Retina (tissue), 1 donor: Measurements from ENCODE around the gene TMEM14C.

Source experiments
- DNase-seq: peaks from one replicate; pipeline ENCODE4 v3.0.0-alpha.2; 2016

Gene TMEM14C

DNA sequence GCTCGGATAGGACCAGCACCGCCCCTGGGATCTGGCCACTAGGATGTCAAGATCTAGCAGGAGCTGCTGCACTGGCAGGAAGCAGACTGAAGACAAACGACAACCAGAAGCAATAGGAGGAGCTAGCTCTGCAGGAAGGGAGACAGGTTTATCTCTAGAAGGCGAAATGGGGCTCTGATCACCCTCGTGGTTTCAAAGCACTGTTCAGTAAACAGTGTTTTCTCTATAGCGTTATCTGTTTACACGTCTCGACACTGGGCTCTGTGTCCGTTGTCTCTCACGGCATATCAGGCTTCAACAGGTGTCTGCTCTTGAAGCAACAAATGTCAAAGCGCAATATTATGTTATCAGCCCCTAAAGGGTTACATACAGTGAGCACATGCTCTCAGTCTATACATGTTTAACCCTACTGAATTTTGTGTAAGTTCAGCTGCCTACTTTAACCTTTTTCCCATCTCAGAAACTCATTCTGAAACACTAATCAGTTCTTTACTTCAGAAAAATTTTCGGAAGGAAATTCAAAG is 48.6 kb downstream of the TMEM14C start:
- no peak for DNase-seq

- no peak for DNase-seq
Observed at GRCh38 chr6:10778230-10778629, 55.4 kb downstream of the TMEM14C start.

DNA sequence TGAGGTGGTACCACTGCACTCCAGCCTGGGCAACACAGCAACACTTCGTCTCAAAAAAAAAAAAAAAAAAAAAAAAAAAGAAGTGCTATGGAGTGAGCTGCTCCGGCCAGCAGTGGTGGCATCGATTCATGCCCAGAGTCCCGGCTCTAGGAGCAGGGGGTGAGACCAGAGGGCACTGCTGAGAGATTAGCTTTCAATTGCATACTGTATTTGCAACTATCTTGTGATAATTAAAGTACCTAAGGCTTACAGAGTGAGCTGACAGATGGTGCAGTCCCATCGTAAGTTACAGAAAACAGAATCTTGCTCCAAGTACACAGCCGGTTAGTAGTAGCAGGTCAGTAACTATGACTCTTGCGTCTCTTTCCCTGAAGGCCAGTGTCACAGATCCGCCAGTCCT is 56.2 kb downstream of the TMEM14C start:
- no peak for DNase-seq
